GM19099 (cell line): ENCODE measurements around the gene TES.
A peak's percentile ranks its signal among the peaks of the same experiment; 100 is the strongest.

Experiments used
- POLR2A ChIP-seq: IDR thresholded peaks from 3 replicates; pipeline ENCODE4 v1.6.1; 2011; ENCODE audit warnings: low read depth; ENCODE audit not compliant: insufficient read length; ENCODE audit errors: extremely low read depth

Gene TES

GRCh38 chr7:116211006-116211912, 920 bp downstream of the TES start:
- peak; percentile 5 for TF ChIP-seq POLR2A

GRCh38 chr7:116211913-116212596, 1.7 kb downstream of the TES start:
- no peak for TF ChIP-seq POLR2A

GRCh38 chr7:116212869-116213268, 2.5 kb downstream of the TES start:
- no peak for TF ChIP-seq POLR2A

GRCh38 chr7:116213361-116214130, 3.2 kb downstream of the TES start:
- no peak for TF ChIP-seq POLR2A

GRCh38 chr7:116214921-116215320, 4.6 kb downstream of the TES start:
- no peak for TF ChIP-seq POLR2A

GRCh38 chr7:116215551-116215950, 5.2 kb downstream of the TES start:
- no peak for TF ChIP-seq POLR2A

- TF ChIP-seq POLR2A, result no peak
These were observed 6.7 kb downstream of the TES start for GRCh38 chr7:116216956-116217571.

GRCh38 chr7:116218051-116218645, 7.8 kb downstream of the TES start:
- no peak for TF ChIP-seq POLR2A

GRCh38 chr7:116218747-116219146, 8.4 kb downstream of the TES start:
- TF ChIP-seq POLR2A, result no peak

GRCh38 chr7:116219288-116219687, 8.9 kb downstream of the TES start:
- no peak for TF ChIP-seq POLR2A

- no peak for TF ChIP-seq POLR2A
These were observed 9.5 kb downstream of the TES start for GRCh38 chr7:116219834-116220233.

- TF ChIP-seq POLR2A, result no peak
These were observed 12.2 kb downstream of the TES start for GRCh38 chr7:116222501-116222900.

- TF ChIP-seq POLR2A, result no peak
These were observed 13.2 kb downstream of the TES start for GRCh38 chr7:116223588-116223987.

- no peak for TF ChIP-seq POLR2A
These were observed 14.3 kb downstream of the TES start for GRCh38 chr7:116224492-116225098.
